Neuronal stem cell (in vitro differentiated cells): ENCODE results near the gene ACAD10.

Source experiments
- DNase-seq: peaks from one replicate; pipeline ENCODE4 v3.0.0-alpha.2; 2013; ENCODE audit warnings: low spot score
- H2AFZ ChIP-seq: one replicate; pipeline ENCODE4 v1.6.1; 2013; ENCODE audit warnings: mild to moderate bottlenecking, low read length, inconsistent platforms
- H2AK5ac ChIP-seq: 2 replicates; pipeline ENCODE4 v1.6.1; 2013; ENCODE audit warnings: low read depth, mild to moderate bottlenecking, inconsistent platforms, low read length, moderate library complexity, mixed read lengths
- H2BK120ac ChIP-seq: 2 replicates; pipeline ENCODE4 v1.6.1; 2013; ENCODE audit warnings: low read depth, mild to moderate bottlenecking, inconsistent platforms, low read length, moderate library complexity, mixed read lengths
- H2BK12ac ChIP-seq: one replicate; pipeline ENCODE4 v1.6.1; 2013; ENCODE audit warnings: low read length, inconsistent platforms
- H2BK15ac ChIP-seq: 2 replicates; pipeline ENCODE4 v1.6.1; 2013; ENCODE audit warnings: mild to moderate bottlenecking, low read length, inconsistent platforms, mixed read lengths
- H2BK5ac ChIP-seq: one replicate; pipeline ENCODE4 v1.6.1; 2013; ENCODE audit warnings: inconsistent platforms, mild to moderate bottlenecking, low read length, moderate library complexity
- H3K14ac ChIP-seq: one replicate; pipeline ENCODE4 v1.6.1; 2013; ENCODE audit warnings: low read length, inconsistent platforms
- H3K18ac ChIP-seq: 2 replicates; pipeline ENCODE4 v1.6.1; 2013; ENCODE audit warnings: low read length, inconsistent platforms
- H3K23ac ChIP-seq: 2 replicates; pipeline ENCODE4 v1.6.1; 2013; ENCODE audit warnings: low read depth, mild to moderate bottlenecking, mixed read lengths, low read length, inconsistent platforms; ENCODE audit not compliant: poor library complexity
- H3K27ac ChIP-seq: replicated peaks from 3 replicates; pipeline ENCODE4 v1.5.1; 2013; ENCODE audit warnings: low read length, inconsistent platforms
- H3K27me3 ChIP-seq, 3 experiments: 2 replicates each; pipeline ENCODE4 v1.6.1; 2013; ENCODE audit warnings: low read length in 3 of 3, mild to moderate bottlenecking in 2 of 3, inconsistent platforms in 1 of 3, low read depth in 1 of 3, mixed read lengths in 1 of 3, moderate library complexity in 1 of 3; ENCODE audit not compliant: control insufficient read depth in 3 of 3, insufficient read depth in 3 of 3
- H3K36me3 ChIP-seq, 2 donors: replicated peaks in 1 of 2; 2 replicates each; pipeline ENCODE4 v1.6.1; 2013; ENCODE audit warnings: low read length in 2 of 2; ENCODE audit not compliant: control insufficient read depth in 2 of 2, insufficient read depth in 2 of 2
- H3K4ac ChIP-seq: 2 replicates; pipeline ENCODE4 v1.6.1; 2013; ENCODE audit warnings: inconsistent platforms, mild to moderate bottlenecking, low read length, moderate library complexity
- H3K4me1 ChIP-seq, 2 donors: 1 replicate in 1 of 2; 2 replicates in 1 of 2; pipeline ENCODE4 v1.6.1; 2013; ENCODE audit warnings: low read length in 2 of 2, low read depth in 1 of 2; ENCODE audit not compliant: control insufficient read depth in 2 of 2, insufficient read depth in 1 of 2
- H3K4me2 ChIP-seq: one replicate; pipeline ENCODE4 v1.6.1; 2013; ENCODE audit warnings: mild to moderate bottlenecking, low read length, inconsistent platforms; ENCODE audit not compliant: insufficient read depth, poor library complexity, severe bottlenecking
- H3K4me3 ChIP-seq, 2 donors: 2 replicates each; pipeline ENCODE4 v1.5.1; 2013; ENCODE audit warnings: low read length in 2 of 2, mild to moderate bottlenecking in 2 of 2, inconsistent platforms in 1 of 2, moderate library complexity in 1 of 2
- H3K79me1 ChIP-seq: one replicate; pipeline ENCODE4 v1.6.1; 2013; ENCODE audit warnings: low read depth, mild to moderate bottlenecking, inconsistent platforms, low read length, moderate library complexity
- H3K9ac ChIP-seq: one replicate; pipeline ENCODE4 v1.6.1; 2013; ENCODE audit warnings: mild to moderate bottlenecking, low read depth, low read length, inconsistent platforms; ENCODE audit not compliant: poor library complexity
- H3K9me3 ChIP-seq, 2 donors: replicated peaks in 1 of 2; 2 replicates each; pipeline versions ENCODE3 to v1.6.1; 2013; ENCODE audit warnings: low read length in 2 of 2, mild to moderate bottlenecking in 2 of 2, inconsistent platforms in 1 of 2, low read depth in 1 of 2, mixed read lengths in 1 of 2, moderate library complexity in 1 of 2; ENCODE audit not compliant: control insufficient read depth in 2 of 2, insufficient read depth in 1 of 2
- H4K8ac ChIP-seq: one replicate; pipeline ENCODE4 v1.6.1; 2013; ENCODE audit warnings: low read depth, mild to moderate bottlenecking, inconsistent platforms, low read length, moderate library complexity
- H4K91ac ChIP-seq: one replicate; pipeline ENCODE4 v1.6.1; 2013; ENCODE audit warnings: low read length, low read depth, mild to moderate bottlenecking, inconsistent platforms; ENCODE audit not compliant: poor library complexity
- WGBS, 2 donors: extraction: QIAGEN DNeasy Blood & Tissue Kit; methylation state at CpG; one replicate each; pipeline ENCODE4 v1.1.7; 2013; ENCODE audit warnings: missing lambda C conversion rate in 2 of 2, mixed read lengths in 1 of 2; ENCODE audit not compliant: insufficient read length in 2 of 2, insufficient replicate concordance in 1 of 2; ENCODE audit errors: extremely low coverage in 2 of 2; 5-methylcytosine and 5-hydroxymethylcytosine counted together

ACAD10 gene

GRCh38 chr12:111693818-111694217 lies 8.0 kb downstream of the ACAD10 start:
- no peak overlapping the region for H3K4ac ChIP-seq
- WGBS, 2 donors, result no CpG with 5 or more reads among the region's 5 CpGs
- no peaks in the 10 kb centered on the region for H3K27me3 ChIP-seq
- no peak overlapping the region for H4K91ac ChIP-seq
- no peak overlapping the region for H2BK120ac ChIP-seq
- H4K8ac ChIP-seq, result no peak overlapping the region
- H3K9ac ChIP-seq, result peak overlapping the region; percentile 32
- peaks cover 18 to 69% of the 10 kb centered on the region in 2 donors for H3K36me3 ChIP-seq
- no peak overlapping the region for H2AFZ ChIP-seq
- H3K9me3 ChIP-seq, result no peaks in the 10 kb centered on the region
- no peak for DNase-seq
- no peak overlapping the region for H3K18ac ChIP-seq
- no peak overlapping the region for H3K4me2 ChIP-seq
- H3K4me3 ChIP-seq, result no peak overlapping the region
- H2BK12ac ChIP-seq, result no peak overlapping the region
- no peaks in the 10 kb centered on the region for H3K79me1 ChIP-seq
- no peak overlapping the region for H3K23ac ChIP-seq
- no peak overlapping the region for H3K27ac ChIP-seq
- H2BK15ac ChIP-seq, result no peak overlapping the region
- H2AK5ac ChIP-seq, result no peak overlapping the region
- H3K14ac ChIP-seq, result no peak overlapping the region
- no peaks in the 10 kb centered on the region for H3K4me1 ChIP-seq
- H2BK5ac ChIP-seq, result no peak overlapping the region

GRCh38 chr12:111699962-111700361 lies 14.1 kb downstream of the ACAD10 start:
- H2AFZ ChIP-seq, result no peak overlapping the region
- no peak overlapping the region for H3K9ac ChIP-seq
- no CpG with 5 or more reads among the region's 2 CpGs for WGBS, 2 donors
- H3K79me1 ChIP-seq, result no peaks in the 10 kb centered on the region
- H3K23ac ChIP-seq, result no peak overlapping the region
- DNase-seq, result no peak
- no peaks in the 10 kb centered on the region for H3K9me3 ChIP-seq
- peaks cover 14 to 78% of the 10 kb centered on the region in 2 donors for H3K36me3 ChIP-seq
- H2BK12ac ChIP-seq, result no peak overlapping the region
- H4K91ac ChIP-seq, result no peak overlapping the region
- H3K18ac ChIP-seq, result no peak overlapping the region
- H4K8ac ChIP-seq, result no peak overlapping the region
- no peak overlapping the region for H2BK120ac ChIP-seq
- no peak overlapping the region for H2AK5ac ChIP-seq
- no peak overlapping the region for H3K27ac ChIP-seq
- H3K4me3 ChIP-seq, result no peak overlapping the region
- H3K4me1 ChIP-seq, result no peaks in the 10 kb centered on the region
- H3K4me2 ChIP-seq, result no peak overlapping the region
- no peaks in the 10 kb centered on the region for H3K27me3 ChIP-seq
- no peak overlapping the region for H2BK15ac ChIP-seq
- H3K4ac ChIP-seq, result no peak overlapping the region
- H2BK5ac ChIP-seq, result no peak overlapping the region
- no peak overlapping the region for H3K14ac ChIP-seq

GRCh38 chr12:111705672-111706071 lies 19.8 kb downstream of the ACAD10 start:
- H3K23ac ChIP-seq, result no peak overlapping the region
- no peaks in the 10 kb centered on the region for H3K79me1 ChIP-seq
- no peak overlapping the region for H3K18ac ChIP-seq
- H3K27me3 ChIP-seq, result no peaks in the 10 kb centered on the region
- H3K14ac ChIP-seq, result no peak overlapping the region
- no peak overlapping the region for H4K91ac ChIP-seq
- H3K36me3 ChIP-seq, result peaks cover 18 to 79% of the 10 kb centered on the region in 2 donors
- no CpG with 5 or more reads among the region's 5 CpGs for WGBS, 2 donors
- H3K4me1 ChIP-seq, result no peaks in the 10 kb centered on the region
- no peak overlapping the region for H3K4me3 ChIP-seq
- H2BK15ac ChIP-seq, result no peak overlapping the region
- no peak overlapping the region for H3K27ac ChIP-seq
- no peak overlapping the region for H2BK5ac ChIP-seq
- no peak overlapping the region for H2BK12ac ChIP-seq
- H2AFZ ChIP-seq, result no peak overlapping the region
- no peak overlapping the region for H3K4ac ChIP-seq
- no peaks in the 10 kb centered on the region for H3K9me3 ChIP-seq
- H3K4me2 ChIP-seq, result no peak overlapping the region
- H2AK5ac ChIP-seq, result no peak overlapping the region
- H4K8ac ChIP-seq, result no peak overlapping the region
- H3K9ac ChIP-seq, result no peak overlapping the region
- no peak for DNase-seq
- H2BK120ac ChIP-seq, result no peak overlapping the region

- Histone ChIP-seq H2AFZ (no peak overlapping the region), H2BK12ac (no peak overlapping the region), H2BK15ac (no peak overlapping the region), H3K27me3 (no peaks in the 10 kb centered on the region), H3K4ac (no peak overlapping the region), H3K4me2 (no peak overlapping the region), H4K91ac (no peak overlapping the region), H3K23ac (no peak overlapping the region), H3K79me1 (no peaks in the 10 kb centered on the region), H3K4me3 (no peak overlapping the region), H3K9ac (no peak overlapping the region), H3K27ac (no peak overlapping the region), H3K36me3 (peaks cover 19 to 79% of the 10 kb centered on the region in 2 donors), H2BK5ac (no peak overlapping the region), H3K4me1 (no peaks in the 10 kb centered on the region), H4K8ac (no peak overlapping the region), H2AK5ac (no peak overlapping the region), H3K14ac (no peak overlapping the region), H3K18ac (no peak overlapping the region), H3K9me3 (no peaks in the 10 kb centered on the region), H2BK120ac (no peak overlapping the region)
- WGBS, 2 donors, result no CpG with 5 or more reads among the region's 6 CpGs
- DNase-seq, result no peak
These were observed 20.3 kb downstream of the ACAD10 start for GRCh38 chr12:111706145-111706544.
